Stimulated activated CD4-positive, alpha-beta T cell treated with anti-CD3 and anti-CD28 coated beads, Interleukin-4, amount 100 ng/mL, for 1 hour (primary cell): ENCODE results near the gene LTF.

Source experiments
- DNase-seq: peaks from one replicate; pipeline ENCODE4 v3.0.0-alpha.2; 2020

LTF gene

GRCh38 chr3:46490338-46491084, 25.8 kb upstream of the LTF start:
- no peak for DNase-seq

GRCh38 chr3:46489875-46490274, 25.2 kb upstream of the LTF start:
- no peak for DNase-seq

GRCh38 chr3:46489381-46489780, 24.7 kb upstream of the LTF start:
- DNase-seq: no peak

GRCh38 chr3:46488735-46489361, 24.1 kb upstream of the LTF start:
- peak; percentile 94 for DNase-seq

GRCh38 chr3:46485779-46486175, 21.1 kb upstream of the LTF start:
- DNase-seq: no peak

- no peak for DNase-seq
These were observed 20.4 kb upstream of the LTF start for GRCh38 chr3:46484911-46485778.

GRCh38 chr3:46484388-46484787, 19.7 kb upstream of the LTF start:
- no peak for DNase-seq

- DNase-seq: no peak
These were observed 19.1 kb upstream of the LTF start for GRCh38 chr3:46483825-46484224.

- DNase-seq: no peak
These were observed 18.1 kb upstream of the LTF start for GRCh38 chr3:46482632-46483350.

GRCh38 chr3:46481636-46482035, 16.9 kb upstream of the LTF start:
- no peak for DNase-seq

GRCh38 chr3:46480491-46481195, 15.9 kb upstream of the LTF start:
- no peak for DNase-seq

- no peak for DNase-seq
These were observed 15.0 kb upstream of the LTF start for GRCh38 chr3:46479696-46480095.

- DNase-seq: no peak
These were observed 14.3 kb upstream of the LTF start for GRCh38 chr3:46479021-46479420.

GRCh38 chr3:46478341-46478740, 13.6 kb upstream of the LTF start:
- no peak for DNase-seq

GRCh38 chr3:46477756-46478155, 13.1 kb upstream of the LTF start:
- DNase-seq: no peak

- DNase-seq: no peak
These were observed 12.4 kb upstream of the LTF start for GRCh38 chr3:46477145-46477544.

GRCh38 chr3:46472736-46473135, 8.0 kb upstream of the LTF start:
- no peak for DNase-seq

- DNase-seq: no peak
These were observed 6.7 kb upstream of the LTF start for GRCh38 chr3:46471371-46471914.

GRCh38 chr3:46470831-46471230, 6.1 kb upstream of the LTF start:
- DNase-seq: no peak

- DNase-seq: no peak
These were observed 5.1 kb upstream of the LTF start for GRCh38 chr3:46469680-46470357.

- DNase-seq: no peak
These were observed 4.3 kb upstream of the LTF start for GRCh38 chr3:46468753-46469600.
